ENCODE results near the gene GRID1. TPM values are rescaled to one million over a fixed set of nuclear protein-coding genes. Genes with fewer than 3 reads are reported as not detected.

Gene GRID1
- total RNA-seq, 2 donors from 2014 or later: 0.37 to 0.67 TPM

GRCh38 chr10:85786401-85786899, 580.1 kb downstream of the GRID1 start:
- Histone ChIP-seq H3K9me3 (no peaks in the 10 kb centered on the region), H3K4me3 (no peak overlapping the region), H3K27ac (no peak overlapping the region), H3K36me3 (no peaks in the 10 kb centered on the region), H3K27me3 (no peaks in the 10 kb centered on the region), H3K4me1 (no peaks in the 10 kb centered on the region)
- DNase-seq (ENCODE audit: low spot score): no peak
- peak in 1 of 2 donors; percentile 51 for TF ChIP-seq CTCF (IDR thresholded peaks at IDR 0.05)

GRCh38 chr10:85784792-85785191, 581.8 kb downstream of the GRID1 start:
- H3K4me1 ChIP-seq: no peaks in the 10 kb centered on the region
- no peak for TF ChIP-seq CTCF (IDR thresholded peaks at IDR 0.05)
- H3K4me3 ChIP-seq: no peak overlapping the region
- H3K36me3 ChIP-seq: no peaks in the 10 kb centered on the region
- DNase-seq (ENCODE audit: low spot score): no peak
- no peak overlapping the region for H3K27ac ChIP-seq
- H3K27me3 ChIP-seq: no peaks in the 10 kb centered on the region
- H3K9me3 ChIP-seq: no peaks in the 10 kb centered on the region

- no peaks in the 10 kb centered on the region for H3K9me3 ChIP-seq
- TF ChIP-seq CTCF (IDR thresholded peaks at IDR 0.05): no peak
- no peak overlapping the region for H3K27ac ChIP-seq
- no peak overlapping the region for H3K4me3 ChIP-seq
- H3K27me3 ChIP-seq: no peaks in the 10 kb centered on the region
- DNase-seq (ENCODE audit: low spot score): no peak
- H3K4me1 ChIP-seq: no peaks in the 10 kb centered on the region
- no peaks in the 10 kb centered on the region for H3K36me3 ChIP-seq
Observed at GRCh38 chr10:85781404-85781803, 585.2 kb downstream of the GRID1 start.

GRCh38 chr10:85778074-85778473, 588.5 kb downstream of the GRID1 start:
- no peaks in the 10 kb centered on the region for H3K4me1 ChIP-seq
- H3K27me3 ChIP-seq: no peaks in the 10 kb centered on the region
- no peak overlapping the region for H3K27ac ChIP-seq
- no peak for TF ChIP-seq CTCF (IDR thresholded peaks at IDR 0.05)
- DNase-seq (ENCODE audit: low spot score): no peak
- no peaks in the 10 kb centered on the region for H3K36me3 ChIP-seq
- H3K9me3 ChIP-seq: no peaks in the 10 kb centered on the region
- no peak overlapping the region for H3K4me3 ChIP-seq

DNA sequence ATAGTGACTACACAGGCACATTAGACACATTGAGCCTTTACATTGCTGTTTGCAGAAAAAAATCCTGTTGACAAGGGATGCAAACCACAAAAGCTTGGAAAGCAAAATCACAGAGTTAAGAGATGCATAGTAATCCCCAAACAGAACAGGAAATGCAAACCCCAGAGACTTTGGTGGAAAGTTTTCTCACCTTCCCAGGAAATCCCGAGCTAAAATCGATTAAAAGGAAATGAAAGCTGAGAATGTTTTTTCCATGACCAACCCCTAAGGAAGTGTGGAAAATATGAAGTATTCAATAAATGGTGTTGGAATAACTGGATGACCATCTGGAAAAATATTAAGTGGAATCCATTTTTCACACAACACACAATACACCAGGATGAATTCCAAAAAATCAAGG, 598.7 kb downstream of the GRID1 start:
- TF ChIP-seq CTCF (IDR thresholded peaks at IDR 0.05): no peak
- Histone ChIP-seq H3K9me3 (no peaks in the 10 kb centered on the region), H3K27ac (no peak overlapping the region), H3K27me3 (no peaks in the 10 kb centered on the region), H3K4me1 (no peaks in the 10 kb centered on the region), H3K4me3 (no peak overlapping the region), H3K36me3 (no peaks in the 10 kb centered on the region)
- DNase-seq (ENCODE audit: low spot score): no peak

DNA sequence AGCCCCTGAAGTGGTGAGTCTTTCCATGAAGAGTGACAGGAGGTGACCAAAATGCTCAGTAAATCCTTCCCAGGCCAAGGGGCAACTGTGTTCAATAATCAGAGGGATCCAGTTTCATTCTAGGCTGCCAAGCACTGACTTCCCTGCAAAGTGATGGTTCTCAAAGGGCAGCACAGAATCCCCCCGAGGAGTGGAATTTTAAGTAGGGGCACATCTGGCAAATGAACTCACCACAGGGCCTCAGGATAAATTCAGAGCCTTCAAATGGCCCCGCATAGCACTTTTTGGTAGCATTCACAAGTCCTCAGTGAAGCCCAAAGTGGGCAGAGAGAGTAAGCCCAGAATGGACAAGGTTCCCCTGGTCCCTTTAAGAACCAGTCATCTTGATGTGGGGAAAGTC, 602.5 kb downstream of the GRID1 start:
- Histone ChIP-seq H3K27ac (no peak overlapping the region), H3K9me3 (no peaks in the 10 kb centered on the region), H3K4me3 (no peak overlapping the region), H3K4me1 (no peaks in the 10 kb centered on the region), H3K36me3 (no peaks in the 10 kb centered on the region), H3K27me3 (no peaks in the 10 kb centered on the region)
- DNase-seq (ENCODE audit: low spot score): no peak
- no peak for TF ChIP-seq CTCF (IDR thresholded peaks at IDR 0.05)
